Naive thymus-derived CD4-positive, alpha-beta T cell (primary cell): Measurements from ENCODE around the gene TOP3A. TPM values are rescaled to one million over a fixed set of nuclear protein-coding genes. Genes with fewer than 3 reads are reported as not detected.
A peak's percentile ranks its signal among the peaks of the same experiment; 100 is the strongest.

Source experiments
- ATAC-seq: fragments of 150-1000 bp; cut with Tn5 transposase; 2 replicates; pipeline ENCODE4 v1.10.0; 2021; ENCODE audit warnings: mild to moderate bottlenecking, moderate library complexity
- CTCF ChIA-PET: fragments of 350-600 bp; sonication (Branson Sonifier 250); formaldehyde crosslinking; loops from one replicate; lab custom pipeline; 2021; ENCODE audit warnings: antibody characterized with exemption; lab: Charles Lee
- POLR2A ChIA-PET: fragments of 350-600 bp; sonication (Branson Sonifier 250); formaldehyde crosslinking; loops from one replicate; lab custom pipeline; 2021; ENCODE audit warnings: antibody characterized with exemption, inconsistent platforms; lab: Charles Lee
- DNase-seq, 9 donors: peaks; one replicate each; pipeline versions ENCODE4 v3.0.0 to v3.0.0-alpha.2; 2020 to 2022; ENCODE audit warnings: mixed read lengths in 1 of 9
- H3K27ac ChIP-seq: one replicate; pipeline ENCODE4 v1.7.0; 2013; ENCODE audit warnings: mild to moderate bottlenecking, low read depth, low read length, moderate library complexity
- H3K27me3 ChIP-seq, 2 donors: one replicate each; pipeline ENCODE4 v1.7.0; 2013; ENCODE audit warnings: low read length in 2 of 2, mild to moderate bottlenecking in 2 of 2, moderate library complexity in 2 of 2; ENCODE audit not compliant: control insufficient read depth in 2 of 2, insufficient read depth in 2 of 2
- H3K36me3 ChIP-seq, 3 experiments: 1 replicate in 2 of 3; 2 replicates in 1 of 3; pipeline ENCODE4 v1.7.0; 2013; ENCODE audit warnings: low read length in 3 of 3, mild to moderate bottlenecking in 3 of 3, moderate library complexity in 1 of 3; ENCODE audit not compliant: insufficient read depth in 3 of 3, control insufficient read depth in 2 of 3
- H3K4me1 ChIP-seq, 2 donors: one replicate each; pipeline ENCODE4 v1.7.0; 2013; ENCODE audit warnings: low read length in 2 of 2, mild to moderate bottlenecking in 2 of 2, moderate library complexity in 1 of 2; ENCODE audit not compliant: control insufficient read depth in 2 of 2, insufficient read depth in 2 of 2
- H3K4me3 ChIP-seq: 2 replicates; pipeline ENCODE4 v1.7.0; 2013; ENCODE audit warnings: mild to moderate bottlenecking, low read length
- H3K9me3 ChIP-seq, 3 experiments: 1 replicate in 2 of 3; 2 replicates in 1 of 3; pipeline ENCODE4 v1.7.0; 2013; ENCODE audit warnings: low read length in 3 of 3; ENCODE audit not compliant: control insufficient read depth in 2 of 3
- H3K27ac Mint-ChIP-seq, 9 donors: one replicate each; pipeline ENCODE4 v1.8.0; 2020 to 2022; ENCODE audit warnings: mixed read lengths in 9 of 9, mild to moderate bottlenecking in 8 of 9, moderate library complexity in 5 of 9, inconsistent platforms in 2 of 9
- H3K27me3 Mint-ChIP-seq, 5 donors: one replicate each; pipeline ENCODE4 v1.8.0; 2021 to 2022; ENCODE audit warnings: mixed read lengths in 5 of 5, mild to moderate bottlenecking in 1 of 5
- H3K36me3 Mint-ChIP-seq, 5 donors: one replicate each; pipeline ENCODE4 v1.8.0; 2020 to 2022; ENCODE audit warnings: mixed read lengths in 5 of 5, mild to moderate bottlenecking in 3 of 5, inconsistent platforms in 1 of 5
- H3K4me1 Mint-ChIP-seq, 7 donors: one replicate each; pipeline ENCODE4 v1.8.0; 2020 to 2022; ENCODE audit warnings: mixed read lengths in 7 of 7, mild to moderate bottlenecking in 3 of 7, inconsistent platforms in 1 of 7
- H3K4me3 Mint-ChIP-seq, 10 donors: one replicate each; pipeline ENCODE4 v1.8.0; 2020 to 2022; ENCODE audit warnings: mild to moderate bottlenecking in 10 of 10, mixed read lengths in 10 of 10, moderate library complexity in 6 of 10, inconsistent platforms in 2 of 10
- H3K9me3 Mint-ChIP-seq, 11 donors: one replicate each; pipeline ENCODE4 v1.8.0; 2020 to 2022; ENCODE audit warnings: mixed read lengths in 11 of 11, mild to moderate bottlenecking in 4 of 11, inconsistent platforms in 1 of 11, moderate library complexity in 1 of 11
- intact Hi-C, 2 donors: fragments of 100-400 bp; cut with micrococcal nuclease; formaldehyde crosslinking; loops; one replicate each; pipeline ENCODE4 v1.15.1; 2023
- polyA plus RNA-seq, 2 donors: library from polyadenylated mRNA; unstranded; fragments of 300-500 nt; fragmentation: Illumina TruSeq; gene quantifications; one replicate each; pipeline ENCODE4 v1.2.3, GENCODE V29; 2021
- total RNA-seq, 6 experiments: library from RNA in 5 of 6; stranded (reverse) in 5 of 6; gene quantifications; 1 replicate in 5 of 6; 2 replicates in 1 of 6; pipeline ENCODE4 v1.2.3 and lab custom pipeline; 2021 to 2026

Gene TOP3A
- total and polyA plus RNA-seq, 7 experiments from 2014 or later: 13.7 to 74.9 (median 39.7) TPM

DNA sequence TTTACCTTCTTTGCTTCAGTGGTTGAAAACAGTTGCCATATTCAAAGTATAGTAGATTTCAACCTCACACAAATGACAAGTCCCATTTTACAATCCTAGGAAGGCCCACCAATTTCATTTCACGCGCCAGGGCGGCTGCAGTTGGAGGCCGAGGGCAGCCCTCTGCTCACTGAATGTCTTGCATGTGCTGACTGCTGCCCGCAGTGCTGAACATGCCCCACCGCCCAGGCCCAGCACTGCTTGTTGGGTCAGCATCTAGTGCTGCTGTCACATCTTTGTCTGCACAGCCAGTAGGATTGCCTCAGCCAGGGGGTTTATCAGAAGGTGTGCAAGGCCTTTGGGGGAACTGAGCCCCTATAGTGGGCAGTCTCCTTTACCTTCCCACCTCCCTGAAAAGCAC lies 11.8 kb upstream of the TOP3A start:
- Mint-ChIP-seq H3K9me3 (no peaks in the 10 kb centered on the region), H3K36me3 (peaks cover 0 to 40% (median 9%) of the 10 kb centered on the region in 5 donors), H3K4me1 (peaks cover 6 to 26% (median 14%) of the 10 kb centered on the region in 7 donors), H3K27ac (peak overlapping the region in 1 of 9 donors; percentile 48), H3K27me3 (no peaks in the 10 kb centered on the region), H3K4me3 (peak overlapping the region in 1 of 10 donors; percentile 41)
- no peak overlapping the region for H3K27ac ChIP-seq
- H3K9me3 ChIP-seq: no peaks in the 10 kb centered on the region
- intact Hi-C loops: no loop called here
- DNase-seq (no peak), ATAC-seq (no peak)
- POLR2A ChIA-PET: no interaction called here
- H3K27me3 ChIP-seq: no peaks in the 10 kb centered on the region
- CTCF ChIA-PET: no interaction called here
- peaks cover 4 to 94% (median 18%) of the 10 kb centered on the region in 3 experiments for H3K36me3 ChIP-seq
- H3K4me3 ChIP-seq: no peak overlapping the region
- peaks cover 0 to 5% of the 10 kb centered on the region in 2 donors for H3K4me1 ChIP-seq

DNA sequence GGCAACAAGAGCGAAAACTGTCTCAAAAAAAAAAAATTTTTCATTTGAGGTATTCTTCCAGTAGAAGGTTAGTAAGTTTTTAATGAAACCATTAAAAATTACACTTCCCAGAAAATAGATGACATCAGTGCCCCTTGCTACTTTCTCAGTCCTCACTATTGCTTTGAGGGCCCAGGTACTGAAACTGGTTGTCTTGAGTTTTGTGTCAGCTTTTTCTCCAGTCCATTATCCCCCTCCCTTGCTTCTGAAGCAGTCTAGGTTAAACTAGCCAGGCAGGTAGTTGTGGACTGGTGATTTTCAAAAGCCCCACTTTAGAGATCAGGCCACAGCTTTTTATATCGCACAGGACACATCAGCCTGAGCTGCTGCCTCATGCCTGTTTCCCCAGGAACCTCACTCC lies 11.2 kb upstream of the TOP3A start:
- ATAC-seq (no peak), DNase-seq (no peak)
- no peak overlapping the region for H3K4me3 ChIP-seq
- Mint-ChIP-seq H3K36me3 (peaks cover 0 to 40% (median 10%) of the 10 kb centered on the region in 5 donors), H3K4me3 (no peak overlapping the region), H3K27me3 (no peaks in the 10 kb centered on the region), H3K9me3 (no peaks in the 10 kb centered on the region), H3K27ac (no peak overlapping the region), H3K4me1 (peaks cover 8 to 28% (median 15%) of the 10 kb centered on the region in 7 donors)
- H3K27ac ChIP-seq: no peak overlapping the region
- no peaks in the 10 kb centered on the region for H3K4me1 ChIP-seq
- no peaks in the 10 kb centered on the region for H3K27me3 ChIP-seq
- intact Hi-C loops: no loop called here
- POLR2A ChIA-PET: no interaction called here
- CTCF ChIA-PET: no interaction called here
- H3K9me3 ChIP-seq: no peaks in the 10 kb centered on the region
- H3K36me3 ChIP-seq: peaks cover 4 to 94% (median 18%) of the 10 kb centered on the region in 3 experiments

DNA sequence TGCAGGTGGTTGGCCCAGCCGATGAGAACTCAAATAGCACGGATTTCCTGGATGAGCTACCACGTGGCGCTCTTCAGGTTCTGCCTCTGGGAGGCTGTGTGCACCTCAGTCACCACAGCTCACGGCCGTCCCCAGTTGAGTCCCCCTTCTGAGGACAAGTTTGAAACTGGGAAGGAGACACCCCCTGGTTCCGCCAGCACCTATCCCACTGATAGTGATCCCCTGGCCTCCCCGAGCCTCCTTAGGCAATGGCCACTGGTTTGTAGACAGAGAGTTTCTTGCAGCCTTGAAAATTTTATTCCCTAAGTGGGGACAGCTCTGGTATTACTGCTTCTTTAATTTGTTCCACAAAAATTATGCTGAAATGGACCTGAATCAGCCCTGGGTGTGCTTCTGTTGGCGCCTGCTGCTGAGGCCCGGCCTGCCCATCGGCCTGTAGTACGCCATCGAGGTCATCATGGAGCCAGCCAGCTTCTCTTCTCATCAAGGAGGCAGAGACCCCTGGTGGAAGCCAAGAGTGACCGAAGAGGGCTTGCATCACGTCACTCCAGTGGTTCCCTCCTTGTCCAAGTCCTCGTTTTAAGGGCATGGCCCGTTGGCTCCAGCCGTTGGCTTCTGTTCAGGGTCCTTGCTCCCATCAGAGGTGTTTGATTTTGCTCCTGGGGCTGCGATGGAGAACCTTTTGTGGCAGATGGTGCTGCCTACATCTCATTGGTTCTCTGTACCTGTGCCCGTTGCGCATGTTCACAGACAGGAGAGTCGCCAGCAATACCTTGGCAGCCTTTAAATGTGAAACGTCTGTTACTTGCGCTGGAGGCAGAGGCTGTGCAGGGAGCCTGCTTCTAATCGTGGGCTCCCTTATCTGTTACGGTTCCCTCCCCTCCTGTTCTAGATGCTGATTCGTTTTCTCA lies 9.6 kb upstream of the TOP3A start:
- H3K27ac ChIP-seq: no peak overlapping the region
- POLR2A ChIA-PET: no interaction called here

DNA sequence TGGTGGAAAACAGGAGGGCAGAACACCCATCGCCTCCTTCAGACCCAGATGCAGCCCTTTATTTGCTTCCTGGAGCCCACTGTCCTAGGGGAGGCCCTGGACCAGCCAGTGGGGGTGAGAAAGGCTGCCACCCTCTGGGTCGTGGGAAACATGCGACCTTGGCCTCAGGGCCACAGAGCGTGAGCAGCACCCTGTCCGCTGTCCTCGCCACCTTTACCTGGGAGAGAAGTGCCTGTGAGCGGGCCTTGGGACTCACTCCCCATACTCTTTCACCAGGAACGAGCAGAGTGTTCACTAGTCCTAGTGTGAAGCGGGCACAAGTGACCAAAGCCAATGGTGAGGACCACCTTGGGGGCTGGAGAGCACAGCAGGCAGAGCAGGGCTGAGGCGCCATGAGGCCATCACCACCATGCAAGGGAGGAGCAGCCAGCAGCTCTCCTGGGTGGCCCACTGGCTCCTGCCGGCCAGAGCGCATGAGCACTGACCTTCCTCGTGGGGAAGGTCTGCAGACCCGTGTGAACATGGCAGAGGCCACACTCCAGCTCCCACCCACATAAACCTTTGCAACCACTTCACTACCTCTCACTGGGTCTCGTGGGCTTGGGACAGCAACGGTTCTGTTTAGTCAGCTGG lies 8.8 kb upstream of the TOP3A start:
- Mint-ChIP-seq H3K9me3 (no peaks in the 10 kb centered on the region), H3K36me3 (peaks cover 0 to 35% (median 10%) of the 10 kb centered on the region in 5 donors), H3K27me3 (no peaks in the 10 kb centered on the region), H3K27ac (no peak overlapping the region), H3K4me3 (no peak overlapping the region), H3K4me1 (peaks cover 28 to 53% (median 40%) of the 10 kb centered on the region in 7 donors)
- CTCF ChIA-PET: no interaction called here
- Histone ChIP-seq H3K36me3 (peaks cover 4 to 93% (median 18%) of the 10 kb centered on the region in 3 experiments), H3K27ac (no peak overlapping the region), H3K27me3 (no peaks in the 10 kb centered on the region), H3K4me1 (peaks cover 10 to 19% of the 10 kb centered on the region in 2 donors), H3K4me3 (no peak overlapping the region), H3K9me3 (no peaks in the 10 kb centered on the region)
- DNase-seq: no peak
- no peak for ATAC-seq
- intact Hi-C loops: no loop called here
- POLR2A ChIA-PET: no interaction called here

More for the DNA sequence above, 9.6 kb upstream of the TOP3A start:
- Mint-ChIP-seq H3K4me3 (peak overlapping the region in 1 of 10 donors; percentile 7), H3K27me3 (no peaks in the 10 kb centered on the region), H3K9me3 (no peaks in the 10 kb centered on the region), H3K4me1 (peaks cover 20 to 45% (median 32%) of the 10 kb centered on the region in 7 donors), H3K36me3 (peaks cover 0 to 37% (median 10%) of the 10 kb centered on the region in 5 donors), H3K27ac (peak overlapping the region in 2 of 9 donors; percentile 36 to 73)
- CTCF ChIA-PET: no interaction called here
- Histone ChIP-seq H3K27me3 (no peaks in the 10 kb centered on the region), H3K4me3 (no peak overlapping the region), H3K36me3 (peaks cover 4 to 95% (median 18%) of the 10 kb centered on the region in 3 experiments), H3K9me3 (no peaks in the 10 kb centered on the region), H3K4me1 (peaks cover 2 to 12% of the 10 kb centered on the region in 2 donors)
- ATAC-seq (no peak), DNase-seq (no peak)
- intact Hi-C loops: no loop called here

DNA sequence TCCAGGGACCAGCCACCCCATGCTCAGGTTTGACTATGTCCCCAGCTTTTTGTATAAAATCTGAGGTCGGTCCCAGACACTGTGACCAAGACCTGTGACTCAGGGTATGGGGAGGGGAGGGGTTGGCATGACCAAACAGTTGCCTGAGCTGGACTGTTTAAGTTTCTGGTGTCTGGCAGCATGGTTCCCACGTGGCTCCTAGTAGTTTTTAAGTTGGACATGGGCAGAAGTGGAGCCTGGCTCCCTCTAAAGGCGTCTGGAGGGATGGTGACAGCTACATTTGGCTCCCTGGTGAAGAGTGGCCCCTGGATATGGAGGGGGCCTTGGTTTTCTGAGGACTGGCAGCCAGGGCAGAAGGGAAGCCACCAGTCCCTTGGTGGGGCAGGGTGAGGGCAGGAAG lies 8.2 kb upstream of the TOP3A start:
- no peaks in the 10 kb centered on the region for H3K27me3 ChIP-seq
- Mint-ChIP-seq H3K27me3 (no peaks in the 10 kb centered on the region), H3K4me1 (peaks cover 33 to 59% (median 44%) of the 10 kb centered on the region in 7 donors), H3K36me3 (peaks cover 0 to 35% (median 10%) of the 10 kb centered on the region in 5 donors), H3K27ac (no peak overlapping the region), H3K4me3 (peak overlapping the region in 1 of 10 donors; percentile 38), H3K9me3 (no peaks in the 10 kb centered on the region)
- H3K4me1 ChIP-seq: peaks cover 16 to 25% of the 10 kb centered on the region in 2 donors
- CTCF ChIA-PET: no interaction called here
- no peak overlapping the region for H3K4me3 ChIP-seq
- no peaks in the 10 kb centered on the region for H3K9me3 ChIP-seq
- no peak for DNase-seq
- H3K36me3 ChIP-seq: peaks cover 4 to 87% (median 18%) of the 10 kb centered on the region in 3 experiments
- intact Hi-C loops: no loop called here
- POLR2A ChIA-PET: no interaction called here
- H3K27ac ChIP-seq: no peak overlapping the region
- no peak for ATAC-seq

DNA sequence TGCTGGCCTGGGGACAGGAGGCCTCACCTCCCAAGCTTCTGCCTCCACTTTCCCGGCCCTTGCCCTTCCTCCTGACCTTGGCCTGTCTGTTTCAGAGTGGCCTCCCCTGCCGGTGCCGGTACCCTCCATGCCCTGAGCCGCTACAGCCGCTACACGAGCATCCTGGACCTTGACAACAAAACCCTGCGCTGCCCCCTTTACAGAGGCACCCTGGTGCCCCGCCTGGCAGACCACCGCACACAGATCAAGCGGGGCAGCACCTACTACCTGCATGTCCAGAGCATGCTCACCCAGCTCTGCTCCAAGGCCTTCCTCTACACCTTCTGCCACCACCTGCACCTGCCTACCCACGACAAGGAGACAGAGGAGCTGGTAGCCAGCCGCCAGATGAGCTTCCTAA lies 7.7 kb upstream of the TOP3A start:
- no peaks in the 10 kb centered on the region for H3K27me3 Mint-ChIP-seq
- no peak for ATAC-seq
- H3K9me3 ChIP-seq: no peaks in the 10 kb centered on the region
- no peaks in the 10 kb centered on the region for H3K27me3 ChIP-seq
- intact Hi-C loops: no loop called here
- ChIA-PET CTCF (no interaction called here), POLR2A (interaction anchor here (0.7 kb wide), 1 partner anchor 1584 kb away, joined by 3 read pairs; no protein-coding TSS in a partner anchor)
- no peak overlapping the region for H3K27ac ChIP-seq
- H3K4me1 ChIP-seq: peaks cover 21 to 30% of the 10 kb centered on the region in 2 donors
- H3K36me3 Mint-ChIP-seq: peaks cover 0 to 35% (median 10%) of the 10 kb centered on the region in 5 donors
- H3K27ac Mint-ChIP-seq: peak overlapping the region in 1 of 9 donors; percentile 25
- H3K4me1 Mint-ChIP-seq: peaks cover 38 to 64% (median 48%) of the 10 kb centered on the region in 7 donors
- no peak for DNase-seq
- no peaks in the 10 kb centered on the region for H3K9me3 Mint-ChIP-seq
- H3K4me3 Mint-ChIP-seq: peak overlapping the region in 1 of 10 donors; percentile 38
- no peak overlapping the region for H3K4me3 ChIP-seq
- H3K36me3 ChIP-seq: peaks cover 4 to 86% (median 18%) of the 10 kb centered on the region in 3 experiments
